SK-N-SH (cell line): Measurements from ENCODE around the gene ANGPTL4. TPM values are rescaled to one million over a fixed set of nuclear protein-coding genes. Genes with fewer than 3 reads are reported as not detected.

Experiments
- CTCF ChIA-PET: fragments of 300-600, 350-600 bp; formaldehyde crosslinking; extraction: SDS; loops from one replicate; lab custom pipeline; 2021; lab: Yijun Ruan, JAX
- POLR2A ChIA-PET: fragments of 350-600 bp; sonication (Branson Sonifier 250); formaldehyde crosslinking; extraction: SDS; loops from one replicate; lab custom pipeline; 2020; ENCODE audit warnings: antibody characterized with exemption, inconsistent platforms; lab: Yijun Ruan, JAX
- DNase-seq: peaks from one replicate; pipeline ENCODE4 v3.0.0; 2012
- H2AFZ ChIP-seq: fragments of 200-600 bp; sonication (generic); 2 replicates; pipeline ENCODE4 v1.8.1; 2016; ENCODE audit warnings: antibody characterized with exemption, mild to moderate bottlenecking, low read depth
- H3F3A ChIP-seq: fragments of 200-600 bp; sonication (generic); replicated peaks from 2 replicates; pipeline ENCODE3; 2016; ENCODE audit warnings: antibody characterized with exemption, mild to moderate bottlenecking; ENCODE audit not compliant: insufficient read depth
- H3K27ac ChIP-seq, 2 experiments: fragments of 200-500 bp in 1 of 2; fragments of 200-600 bp in 1 of 2; sonication (Bioruptor generic) in 1 of 2; sonication (generic), shearing (Covaris generic) in 1 of 2; 2 replicates each; pipeline versions ENCODE4 v1.5.1 to v1.6.1; 2014 to 2016; ENCODE audit warnings: low read depth in 2 of 2, inconsistent platforms in 1 of 2, low read length in 1 of 2, mild to moderate bottlenecking in 1 of 2, mixed read lengths in 1 of 2
- H3K27me3 ChIP-seq: fragments of 200-600 bp; sonication (generic), shearing (Covaris generic); 2 replicates; pipeline ENCODE4 v1.6.1; 2016; ENCODE audit warnings: mixed run types; ENCODE audit not compliant: insufficient read depth
- H3K36me3 ChIP-seq, 2 experiments: fragments of 200-500 bp in 1 of 2; fragments of 200-600 bp in 1 of 2; sonication (Bioruptor generic) in 1 of 2; sonication (generic) in 1 of 2; replicated peaks in 1 of 2; 2 replicates each; pipeline versions ENCODE3 to v1.5.1; 2014 to 2016; ENCODE audit warnings: low read length in 1 of 2, mild to moderate bottlenecking in 1 of 2; ENCODE audit not compliant: insufficient read depth in 2 of 2, control insufficient read depth in 1 of 2
- H3K4me1 ChIP-seq, 2 experiments: fragments of 200-500 bp in 1 of 2; fragments of 200-600 bp in 1 of 2; sonication (Bioruptor generic) in 1 of 2; sonication (generic), shearing (Covaris generic) in 1 of 2; 2 replicates each; pipeline versions ENCODE4 v1.5.1 to v1.6.1; 2014 to 2016; ENCODE audit warnings: low read depth in 1 of 2, low read length in 1 of 2, mixed run types in 1 of 2; ENCODE audit not compliant: insufficient read depth in 2 of 2, control insufficient read depth in 1 of 2
- H3K4me2 ChIP-seq: fragments of 200-600 bp; sonication (generic), shearing (Covaris generic); 2 replicates; pipeline ENCODE4 v1.6.1; 2017; ENCODE audit warnings: mixed run types
- H3K4me3 ChIP-seq, 2 experiments: fragments of 200-500 bp in 1 of 2; fragments of 200-600 bp in 1 of 2; sonication (Bioruptor generic) in 1 of 2; sonication (generic), shearing (Covaris generic) in 1 of 2; 2 replicates each; pipeline versions ENCODE4 v1.5.1 to v1.8.1; 2014 to 2016; ENCODE audit warnings: low read depth in 2 of 2, inconsistent platforms in 1 of 2, low read length in 1 of 2, mild to moderate bottlenecking in 1 of 2, mixed read lengths in 1 of 2, moderate library complexity in 1 of 2
- H3K79me2 ChIP-seq: fragments of 200-600 bp; sonication (generic); 2 replicates; pipeline ENCODE4 v1.8.1; 2017; ENCODE audit warnings: mild to moderate bottlenecking; ENCODE audit not compliant: insufficient read depth
- H3K9ac ChIP-seq: fragments of 200-600 bp; sonication (generic); 2 replicates; pipeline ENCODE4 v1.6.1; 2017; ENCODE audit warnings: mixed run types
- H3K9me2 ChIP-seq: fragments of 200-600 bp; sonication (generic); 2 replicates; pipeline ENCODE4 v1.6.1; 2017; ENCODE audit warnings: mixed run types
- H3K9me3 ChIP-seq: fragments of 200-600 bp; sonication (generic); 2 replicates; pipeline ENCODE4 v1.6.1; 2017; ENCODE audit warnings: mixed run types, mild to moderate bottlenecking, moderate library complexity
- H4K20me1 ChIP-seq: fragments of 200-600 bp; sonication (generic); 2 replicates; pipeline ENCODE4 v1.6.1; 2017; ENCODE audit warnings: mild to moderate bottlenecking, mixed run types; ENCODE audit not compliant: insufficient read depth
- CHD2 ChIP-seq: fragments of 150-350 bp; IDR thresholded peaks from 2 replicates; pipeline ENCODE4 v1.6.1; 2018; ENCODE audit warnings: low read length; ENCODE audit not compliant: partially characterized antibody
- CTCF ChIP-seq: fragments of 200-600 bp; sonication (generic); IDR thresholded peaks from 2 replicates; pipeline ENCODE4 v1.6.1; 2017; ENCODE audit warnings: antibody characterized with exemption, mild to moderate bottlenecking, moderate library complexity
- EP300 ChIP-seq, 2 experiments: IDR thresholded peaks; 2 replicates each; pipeline versions ENCODE4 v1.4.0 to v1.6.1; 2012; ENCODE audit warnings: borderline replicate concordance in 1 of 2, low read depth in 1 of 2, low read length in 1 of 2
- EZH2phosphoT487 ChIP-seq: fragments of 200-600 bp; sonication (generic); IDR thresholded peaks from 2 replicates; pipeline ENCODE4 v1.6.1; 2017; ENCODE audit warnings: low read depth, mixed run types, mild to moderate bottlenecking, antibody characterized with exemption, moderate library complexity, borderline replicate concordance
- FOSL2 ChIP-seq: IDR thresholded peaks from 2 replicates; pipeline ENCODE4 v1.4.0; 2012; ENCODE audit warnings: low read depth, mild to moderate bottlenecking, moderate library complexity, borderline replicate concordance
- FOXM1 ChIP-seq: IDR thresholded peaks from 2 replicates; pipeline ENCODE4 v1.4.0; 2012; ENCODE audit warnings: low read depth, mild to moderate bottlenecking
- GABPA ChIP-seq: IDR thresholded peaks from 2 replicates; pipeline ENCODE4 v1.4.0; 2012; ENCODE audit warnings: low read depth, mild to moderate bottlenecking
- IRF3 ChIP-seq: fragments of 150-350 bp; IDR thresholded peaks from 2 replicates; pipeline ENCODE4 v1.6.1; 2016; ENCODE audit warnings: mild to moderate bottlenecking, low read depth, low read length
- JUND ChIP-seq: IDR thresholded peaks from 2 replicates; pipeline ENCODE4 v1.4.0; 2012
- MEF2A ChIP-seq: IDR thresholded peaks from 2 replicates; pipeline ENCODE4 v1.4.0; 2012; ENCODE audit warnings: low read depth, borderline replicate concordance
- MXI1 ChIP-seq: IDR thresholded peaks from 2 replicates; pipeline ENCODE4 v1.6.1; 2012; ENCODE audit warnings: mild to moderate bottlenecking, low read depth, low read length, improper control_type of control experiment
- NRF1 ChIP-seq: IDR thresholded peaks from 2 replicates; pipeline ENCODE4 v1.6.1; 2012; ENCODE audit warnings: low read depth, mild to moderate bottlenecking, low read length
- PBX3 ChIP-seq: IDR thresholded peaks from 2 replicates; pipeline ENCODE4; 2012
- POLR2AphosphoS5 ChIP-seq: IDR thresholded peaks from 2 replicates; pipeline ENCODE4 v1.6.1; 2012; ENCODE audit warnings: low read depth, low read length
- RCOR1 ChIP-seq: fragments of 150-350 bp; IDR thresholded peaks from 2 replicates; pipeline ENCODE4 v1.6.1; 2017; ENCODE audit warnings: antibody characterized with exemption, low read length
- RFX5 ChIP-seq: IDR thresholded peaks from 2 replicates; pipeline ENCODE4 v1.6.1; 2012; ENCODE audit warnings: mild to moderate bottlenecking, improper control_type of control experiment, low read length
- RXRA ChIP-seq: IDR thresholded peaks from 2 replicates; pipeline ENCODE4 v1.4.0; 2012; ENCODE audit warnings: low read depth, mild to moderate bottlenecking, borderline replicate concordance
- SIN3A ChIP-seq: IDR thresholded peaks from 2 replicates; pipeline ENCODE4 v1.6.1; 2012; ENCODE audit warnings: low read depth, mild to moderate bottlenecking, low read length, moderate library complexity, borderline replicate concordance
- USF1 ChIP-seq: IDR thresholded peaks from 2 replicates; pipeline ENCODE4 v1.4.0; 2012; ENCODE audit warnings: low read depth, borderline replicate concordance
- USF2 ChIP-seq: fragments of 150-350 bp; IDR thresholded peaks from 2 replicates; pipeline ENCODE4 v1.6.1; 2017; ENCODE audit warnings: antibody characterized with exemption, low read length, low read depth, borderline replicate concordance
- WGBS: methylation state at CpG from one replicate; pipeline ENCODE4 v1.1.6; 2017; ENCODE audit warnings: low lambda C conversion rate; 5-methylcytosine and 5-hydroxymethylcytosine counted together
- polyA plus RNA-seq, 3 experiments: library from polyadenylated mRNA; depleted of rRNA; stranded (reverse); fragments of >200 nt; gene quantifications; 2 replicates each; pipeline ENCODE4 v1.2.3, GENCODE V29; 2012
- TF ChIP-seq, protein P1 (sequence below): IDR thresholded peaks from 2 replicates; pipeline ENCODE4 v1.4.0; 2012; ENCODE audit warnings: low read depth
- TF ChIP-seq, protein P2 (sequence below): IDR thresholded peaks from 2 replicates; pipeline ENCODE4 v1.4.0; 2012; ENCODE audit warnings: low read depth, borderline replicate concordance

ANGPTL4 gene
- polyA plus RNA-seq, 1 of the 3 experiments (the other 2 are of a cell fraction), result 62.5 TPM

DNA sequence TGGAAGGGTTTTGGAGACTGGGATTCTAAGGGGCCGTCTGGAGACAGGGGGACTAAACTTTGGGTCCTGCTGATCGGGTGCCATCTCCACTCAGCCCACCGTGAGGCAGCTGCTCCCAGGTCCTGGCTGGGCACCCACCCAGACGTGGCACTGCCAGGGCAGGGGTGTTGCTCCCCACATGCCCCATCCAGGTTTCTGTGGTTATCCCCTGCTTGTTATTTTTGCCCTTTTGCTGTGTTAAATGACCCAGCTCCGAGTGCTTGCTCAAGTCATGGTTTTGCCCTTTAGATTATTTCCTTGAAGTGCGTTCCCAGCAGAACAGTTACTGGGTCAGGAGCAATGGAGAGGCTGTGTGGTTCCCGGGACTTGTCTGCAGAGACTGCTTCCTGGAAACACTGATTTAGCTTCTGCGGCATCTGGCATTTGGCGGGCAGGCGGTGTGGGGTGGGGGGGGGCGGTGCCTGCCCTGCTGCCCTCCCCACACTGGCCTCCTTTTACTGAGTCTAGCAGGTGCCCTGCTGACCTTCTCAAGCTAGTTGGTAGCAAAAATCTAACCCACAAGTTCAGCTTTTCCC is 28.1 kb downstream of the ANGPTL4 start (continued):
- TF ChIP-seq CTCF (no peak), RCOR1 (no peak), EZH2phosphoT487 (no peak), PBX3 (no peak), MXI1 (peak; percentile 55; the same call in 1 of the 2 replicates), FOXM1 (no peak), NRF1 (no peak)

DNA sequence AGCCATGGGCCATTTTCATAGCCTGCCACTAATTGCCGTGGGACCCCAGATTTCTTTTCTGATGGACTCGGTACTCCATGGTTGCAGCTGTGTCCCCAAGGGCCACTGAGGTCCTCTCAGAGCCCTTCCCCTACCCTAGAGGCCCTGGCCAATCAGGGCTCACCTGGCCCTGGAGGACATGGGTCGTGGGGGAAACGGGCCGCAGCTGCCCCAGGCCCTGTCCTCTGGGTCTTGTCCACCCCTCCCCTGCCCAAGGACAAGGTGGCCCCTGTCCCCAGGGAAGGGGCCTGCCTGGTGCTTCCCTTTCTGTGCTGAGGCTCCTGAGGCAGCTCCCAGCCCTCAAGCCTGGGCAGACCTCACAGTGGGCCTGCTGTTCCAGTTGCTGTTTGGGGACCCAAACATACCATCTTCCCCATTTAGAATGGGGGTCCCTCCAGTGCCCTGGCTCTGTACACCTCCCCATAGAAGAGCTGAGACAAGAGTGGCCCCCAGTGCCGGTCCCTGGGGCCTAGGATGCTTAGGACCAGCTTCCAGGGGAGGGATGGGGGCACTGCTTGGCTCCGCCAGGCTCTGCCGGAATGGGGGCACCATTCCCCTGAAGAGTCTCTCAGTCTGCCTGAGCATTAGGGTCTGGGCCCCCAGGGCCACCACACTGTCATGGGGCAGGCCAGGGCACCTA is 29.4 kb downstream of the ANGPTL4 start:
- TF ChIP-seq RXRA, result no peak
- no peak for TF ChIP-seq FOSL2
- TF ChIP-seq EP300 (IDR thresholded peaks at IDR 0.05; ENCODE audit: borderline replicate concordance in 1 of 2, low read depth in 1 of 2, low read length in 1 of 2), result no peak
- no peak for TF ChIP-seq CHD2
- no peak for TF ChIP-seq RFX5
- TF ChIP-seq, protein P1, sequence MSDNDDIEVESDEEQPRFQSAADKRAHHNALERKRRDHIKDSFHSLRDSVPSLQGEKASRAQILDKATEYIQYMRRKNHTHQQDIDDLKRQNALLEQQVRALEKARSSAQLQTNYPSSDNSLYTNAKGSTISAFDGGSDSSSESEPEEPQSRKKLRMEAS, result no peak
- TF ChIP-seq, protein P2, sequence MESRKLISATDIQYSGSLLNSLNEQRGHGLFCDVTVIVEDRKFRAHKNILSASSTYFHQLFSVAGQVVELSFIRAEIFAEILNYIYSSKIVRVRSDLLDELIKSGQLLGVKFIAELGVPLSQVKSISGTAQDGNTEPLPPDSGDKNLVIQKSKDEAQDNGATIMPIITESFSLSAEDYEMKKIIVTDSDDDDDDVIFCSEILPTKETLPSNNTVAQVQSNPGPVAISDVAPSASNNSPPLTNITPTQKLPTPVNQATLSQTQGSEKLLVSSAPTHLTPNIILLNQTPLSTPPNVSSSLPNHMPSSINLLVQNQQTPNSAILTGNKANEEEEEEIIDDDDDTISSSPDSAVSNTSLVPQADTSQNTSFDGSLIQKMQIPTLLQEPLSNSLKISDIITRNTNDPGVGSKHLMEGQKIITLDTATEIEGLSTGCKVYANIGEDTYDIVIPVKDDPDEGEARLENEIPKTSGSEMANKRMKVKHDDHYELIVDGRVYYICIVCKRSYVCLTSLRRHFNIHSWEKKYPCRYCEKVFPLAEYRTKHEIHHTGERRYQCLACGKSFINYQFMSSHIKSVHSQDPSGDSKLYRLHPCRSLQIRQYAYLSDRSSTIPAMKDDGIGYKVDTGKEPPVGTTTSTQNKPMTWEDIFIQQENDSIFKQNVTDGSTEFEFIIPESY, result no peak
- TF ChIP-seq USF1, result no peak
- TF ChIP-seq IRF3, result no peak
- no peak for TF ChIP-seq GABPA
- TF ChIP-seq POLR2AphosphoS5, result no peak
- no peak for TF ChIP-seq RCOR1
- TF ChIP-seq MEF2A, result no peak
- TF ChIP-seq JUND, result no peak
- TF ChIP-seq USF2, result no peak
- no peak for TF ChIP-seq SIN3A
- Histone ChIP-seq H3K4me1 (peaks cover 14 to 36% of the 10 kb centered on the region in 2 experiments; a peak in 2 of 4 replicates), H3K4me3 (no peak overlapping the region), H2AFZ (no peak overlapping the region), H3K27me3 (no peaks in the 10 kb centered on the region), H3K79me2 (peaks cover 90% of the 10 kb centered on the region), H3K27ac (peak overlapping the region in 1 of 2 experiments; percentile 26; a peak in 1 of 4 replicates), H3K4me2 (no peak overlapping the region), H4K20me1 (peaks cover 72% of the 10 kb centered on the region), H3K9me3 (no peaks in the 10 kb centered on the region), H3K9me2 (no peaks in the 10 kb centered on the region), H3K9ac (no peak overlapping the region), H3K36me3 (peaks cover 0 to 3% of the 10 kb centered on the region in 2 experiments), H3F3A (peaks cover 8% of the 10 kb centered on the region)
- POLR2A ChIA-PET, result no interaction called here
- DNase-seq, result no peak
- 57% methylated on average over 2 of the region's 8 CpGs for WGBS
- CTCF ChIA-PET, result interaction anchor here (0.5 to 8.0 kb wide), 3 partner anchors 19 to 133 kb away, joined by 3 to 78 read pairs (median 8); partner anchors contain the start of gene MARCHF2
